H9 (cell line): ENCODE results near the gene CDH18. TPM values are rescaled to one million over a fixed set of nuclear protein-coding genes. Genes with fewer than 3 reads are reported as not detected.

ENCODE experiments used
- DNase-seq: peaks from one replicate; pipeline ENCODE4 v3.0.0-alpha.2; 2017
- H2AFZ ChIP-seq: one replicate; pipeline ENCODE4 v1.6.1; 2013; ENCODE audit warnings: mild to moderate bottlenecking, low read length, control low read depth, moderate library complexity
- H2AK5ac ChIP-seq: 2 replicates; pipeline ENCODE4 v1.6.1; 2013; ENCODE audit warnings: low read length, control low read depth, mixed read lengths; ENCODE audit not compliant: insufficient read length
- H2BK120ac ChIP-seq: one replicate; pipeline ENCODE4 v1.6.1; 2013; ENCODE audit warnings: low read depth, mild to moderate bottlenecking, low read length, control low read depth, inconsistent platforms; ENCODE audit not compliant: poor library complexity, severe bottlenecking
- H2BK12ac ChIP-seq: 2 replicates; pipeline ENCODE4 v1.6.1; 2013; ENCODE audit warnings: low read length, control low read depth, mixed read lengths, low read depth; ENCODE audit not compliant: insufficient read length
- H2BK15ac ChIP-seq: 2 replicates; pipeline ENCODE4 v1.6.1; 2013; ENCODE audit warnings: low read depth, low read length, control low read depth
- H2BK20ac ChIP-seq: one replicate; pipeline ENCODE4 v1.6.1; 2013; ENCODE audit warnings: low read depth, mild to moderate bottlenecking, low read length, control low read depth, inconsistent platforms; ENCODE audit not compliant: poor library complexity, severe bottlenecking
- H2BK5ac ChIP-seq: 2 replicates; pipeline ENCODE4 v1.6.1; 2013; ENCODE audit warnings: low read length, control low read depth, mixed read lengths; ENCODE audit not compliant: insufficient read length
- H3K14ac ChIP-seq: 2 replicates; pipeline ENCODE4 v1.6.1; 2013; ENCODE audit warnings: low read length, control low read depth; ENCODE audit not compliant: insufficient read depth
- H3K18ac ChIP-seq: 2 replicates; pipeline ENCODE4 v1.6.1; 2013; ENCODE audit warnings: low read depth, mild to moderate bottlenecking, mixed read lengths, low read length, control low read depth; ENCODE audit not compliant: insufficient read length
- H3K23ac ChIP-seq: 2 replicates; pipeline ENCODE4 v1.6.1; 2013; ENCODE audit warnings: low read length, control low read depth, mixed read lengths, low read depth; ENCODE audit not compliant: insufficient read length
- H3K23me2 ChIP-seq: 2 replicates; pipeline ENCODE4 v1.6.1; 2013; ENCODE audit warnings: low read depth, mild to moderate bottlenecking, mixed read lengths, low read length, control low read depth; ENCODE audit not compliant: insufficient read length, poor library complexity, severe bottlenecking
- H3K27ac ChIP-seq: 2 replicates; pipeline ENCODE4 v1.5.1; 2013; ENCODE audit warnings: low read length, control low read depth, mixed read lengths, low read depth; ENCODE audit not compliant: insufficient read length
- H3K27me3 ChIP-seq: 2 replicates; pipeline ENCODE4 v1.6.1; 2013; ENCODE audit warnings: low read length, control low read depth, inconsistent platforms; ENCODE audit not compliant: insufficient read depth
- H3K4ac ChIP-seq: 2 replicates; pipeline ENCODE4 v1.6.1; 2013; ENCODE audit warnings: low read depth, mild to moderate bottlenecking, control low read depth, inconsistent platforms, low read length, moderate library complexity
- H3K4me1 ChIP-seq: 2 replicates; pipeline ENCODE4 v1.6.1; 2013; ENCODE audit warnings: low read length, control low read depth, inconsistent platforms; ENCODE audit not compliant: insufficient read depth
- H3K4me2 ChIP-seq: 2 replicates; pipeline ENCODE4 v1.6.1; 2013; ENCODE audit warnings: low read length, control low read depth, mixed read lengths; ENCODE audit not compliant: insufficient read length, insufficient read depth
- H3K56ac ChIP-seq: 2 replicates; pipeline ENCODE4 v1.6.1; 2013; ENCODE audit warnings: low read depth, mild to moderate bottlenecking, mixed read lengths, low read length, control low read depth; ENCODE audit not compliant: insufficient read length
- H3K79me1 ChIP-seq: 2 replicates; pipeline ENCODE4 v1.6.1; 2013; ENCODE audit warnings: low read depth, mild to moderate bottlenecking, moderate library complexity, low read length, control low read depth, inconsistent platforms; ENCODE audit not compliant: insufficient read depth, poor library complexity, severe bottlenecking
- H3K79me2 ChIP-seq: 2 replicates; pipeline ENCODE4 v1.6.1; 2013; ENCODE audit warnings: low read length, control low read depth, inconsistent platforms; ENCODE audit not compliant: insufficient read depth
- H3K9ac ChIP-seq: 2 replicates; pipeline ENCODE4 v1.6.1; 2013; ENCODE audit warnings: low read length, control low read depth, mixed read lengths; ENCODE audit not compliant: insufficient read length; ENCODE audit errors: extremely low read depth
- H3K9me3 ChIP-seq: one replicate; pipeline ENCODE4 v1.6.1; 2013; ENCODE audit warnings: low read depth, low read length, inconsistent platforms; ENCODE audit not compliant: control insufficient read depth
- H3T11ph ChIP-seq: one replicate; pipeline ENCODE4 v1.6.1; 2013; ENCODE audit warnings: mild to moderate bottlenecking, low read length, control low read depth, inconsistent platforms
- H4K20me1 ChIP-seq: one replicate; pipeline ENCODE4 v1.6.1; 2013; ENCODE audit not compliant: control insufficient read depth, insufficient read length, insufficient read depth
- H4K5ac ChIP-seq: 2 replicates; pipeline ENCODE4 v1.6.1; 2013; ENCODE audit warnings: low read depth, mild to moderate bottlenecking, mixed read lengths, low read length, control low read depth; ENCODE audit not compliant: insufficient read length
- H4K8ac ChIP-seq: replicated peaks from 2 replicates; pipeline ENCODE4 v1.6.1; 2013; ENCODE audit warnings: low read length, control low read depth, mixed read lengths, low read depth; ENCODE audit not compliant: insufficient read length
- H4K91ac ChIP-seq: 2 replicates; pipeline ENCODE4 v1.6.1; 2013; ENCODE audit warnings: low read depth, mild to moderate bottlenecking, moderate library complexity, mixed read lengths, low read length, control low read depth; ENCODE audit not compliant: insufficient read length
- H3K27ac Mint-ChIP-seq, 3 experiments: 2 replicates in 2 of 3; 3 replicates in 1 of 3; pipeline ENCODE4 v1.8.0; 2020 to 2021; ENCODE audit warnings: mixed read lengths in 3 of 3, mild to moderate bottlenecking in 1 of 3, moderate library complexity in 1 of 3
- H3K27me3 Mint-ChIP-seq: 2 replicates; pipeline ENCODE4 v1.8.0; 2021; ENCODE audit warnings: low read depth, mild to moderate bottlenecking, moderate library complexity, mixed read lengths
- H3K36me3 Mint-ChIP-seq, 3 experiments: 2 replicates in 2 of 3; 3 replicates in 1 of 3; pipeline ENCODE4 v1.8.0; 2020 to 2021; ENCODE audit warnings: low read depth in 3 of 3, mixed read lengths in 3 of 3; ENCODE audit not compliant: insufficient read depth in 1 of 3
- H3K4me1 Mint-ChIP-seq, 2 experiments: 2 replicates each; pipeline ENCODE4 v1.8.0; 2020; ENCODE audit warnings: mixed read lengths in 2 of 2
- H3K4me3 Mint-ChIP-seq, 2 experiments: 2 replicates in 1 of 2; 3 replicates in 1 of 2; pipeline ENCODE4 v1.8.0; 2020 to 2021; ENCODE audit warnings: mild to moderate bottlenecking in 2 of 2, mixed read lengths in 2 of 2, moderate library complexity in 1 of 2
- H3K9me3 Mint-ChIP-seq, 2 experiments: 2 replicates in 1 of 2; 3 replicates in 1 of 2; pipeline ENCODE4 v1.8.0; 2020; ENCODE audit warnings: mild to moderate bottlenecking in 2 of 2, mixed read lengths in 2 of 2, moderate library complexity in 1 of 2
- CTCF ChIP-seq: fragments of 200-600 bp; sonication (generic); conservative IDR thresholded peaks from 3 replicates; pipeline ENCODE4 v1.8.0; 2021; ENCODE audit warnings: antibody characterized with exemption, mild to moderate bottlenecking
- WGBS: extraction: QIAGEN DNeasy Blood & Tissue Kit; methylation state at CpG from one replicate; pipeline ENCODE4 v1.1.7; 2013; ENCODE audit warnings: missing lambda C conversion rate, low lambda C conversion rate, mixed read lengths; ENCODE audit not compliant: insufficient read length; ENCODE audit errors: extremely low coverage; 5-methylcytosine and 5-hydroxymethylcytosine counted together
- total RNA-seq: library from RNA; stranded (reverse); gene quantifications from 2 replicates; pipeline ENCODE4 v1.2.1, GENCODE V29; 2021

Gene CDH18
- total RNA-seq, 1 experiment from 2014 or later, result not detected

GRCh38 chr5:19959830-19960384, 28.1 kb downstream of the CDH18 start:
- Histone ChIP-seq H4K20me1 (no peaks in the 10 kb centered on the region), H3K9me3 (no peaks in the 10 kb centered on the region), H4K5ac (no peak overlapping the region), H3K79me2 (no peaks in the 10 kb centered on the region), H3K23ac (no peak overlapping the region), H3K18ac (no peak overlapping the region), H2AK5ac (no peak overlapping the region), H3T11ph (no peak overlapping the region), H2BK20ac (no peak overlapping the region), H4K91ac (no peak overlapping the region), H4K8ac (no peak overlapping the region), H3K14ac (no peak overlapping the region), H3K56ac (no peak overlapping the region), H3K23me2 (no peaks in the 10 kb centered on the region), H2BK15ac (no peak overlapping the region), H3K27me3 (no peaks in the 10 kb centered on the region), H2BK5ac (no peak overlapping the region), H3K4me1 (no peaks in the 10 kb centered on the region), H2BK120ac (no peak overlapping the region), H2AFZ (no peak overlapping the region), H3K27ac (no peak overlapping the region), H2BK12ac (no peak overlapping the region), H3K4me2 (no peak overlapping the region), H3K79me1 (no peaks in the 10 kb centered on the region), H3K4ac (no peak overlapping the region), H3K9ac (no peak overlapping the region)
- Mint-ChIP-seq H3K36me3 (no peaks in the 10 kb centered on the region), H3K27ac (no peak overlapping the region), H3K4me3 (no peak overlapping the region), H3K27me3 (no peaks in the 10 kb centered on the region), H3K9me3 (no peaks in the 10 kb centered on the region), H3K4me1 (no peaks in the 10 kb centered on the region)
- WGBS, result no CpG with 5 or more reads among the region's 2 CpGs
- no peak for TF ChIP-seq CTCF
- DNase-seq, result no peak
